HepG2 (cell line): Measurements from ENCODE around the gene VSIG8. TPM values are rescaled to one million over a fixed set of nuclear protein-coding genes. Genes with fewer than 3 reads are reported as not detected.

Experiments
- ATAC-seq: fragments of 200-7000 bp; cut with Tn5 transposase; 3 replicates; pipeline ENCODE4 v1.9.1; 2020; ENCODE audit warnings: mild to moderate bottlenecking, moderate library complexity
- BruUV-seq: library from RNA; stranded (reverse); fragments of 400-500 nt; replicated peaks from 2 replicates; lab custom pipeline; 2021; lab: Mats Ljungman, UMichigan
- CTCF ChIA-PET: fragments of 300-600 bp; formaldehyde crosslinking; extraction: SDS; loops from one replicate; lab custom pipeline; 2021; ENCODE audit warnings: low total read pairs, inconsistent platforms, low intra/inter-chr PET ratio; lab: Yijun Ruan, JAX
- POLR2A ChIA-PET: fragments of 350-600 bp; sonication (Branson Sonifier 250); formaldehyde crosslinking; loops from one replicate; lab custom pipeline; 2020; ENCODE audit warnings: antibody characterized with exemption, inconsistent platforms; lab: Yijun Ruan, JAX
- DNase-seq: peaks from one replicate; pipeline ENCODE4 v3.0.0-alpha.2; 2015; ENCODE audit warnings: low spot score
- FAIRE-seq: peaks from 3 replicates; lab custom pipeline; 2011; peaks lifted over from hg19 to GRCh38; lab: Jason Lieb, UNC
- H2AFZ ChIP-seq: one replicate; pipeline ENCODE4 v1.6.1; 2011; ENCODE audit warnings: low read length, inconsistent platforms
- H3K27ac ChIP-seq: fragments of 300-600 bp; 3 replicates; pipeline ENCODE4 v1.8.0; 2011; ENCODE audit warnings: mixed run types, mild to moderate bottlenecking, mixed read lengths, low read length, inconsistent platforms; ENCODE audit not compliant: insufficient read depth; ENCODE audit errors: extremely low read length
- H3K27me3 ChIP-seq, 2 experiments: fragments of 200-600 bp in 1 of 2; 2 replicates in 1 of 2; 3 replicates in 1 of 2; pipeline versions ENCODE4 v1.6.0 to v1.8.0; 2011; ENCODE audit warnings: low read length in 2 of 2, mild to moderate bottlenecking in 2 of 2, moderate library complexity in 2 of 2, inconsistent platforms in 1 of 2; ENCODE audit not compliant: insufficient read depth in 2 of 2, control insufficient read depth in 1 of 2
- H3K36me3 ChIP-seq, 2 experiments: fragments of 200-600 bp in 1 of 2; replicated peaks in 1 of 2; 2 replicates in 1 of 2; 3 replicates in 1 of 2; pipeline versions ENCODE4 v1.5.1 to v1.8.0; 2011; ENCODE audit warnings: low read length in 2 of 2, inconsistent platforms in 1 of 2; ENCODE audit not compliant: insufficient read depth in 2 of 2, control insufficient read depth in 1 of 2
- H3K4me1 ChIP-seq: 2 replicates; pipeline ENCODE4 v1.5.1; 2012; ENCODE audit warnings: low read length, inconsistent platforms; ENCODE audit not compliant: insufficient read depth
- H3K4me2 ChIP-seq: 2 replicates; pipeline ENCODE4 v1.6.0; 2011; ENCODE audit warnings: low read depth, low read length, inconsistent platforms
- H3K4me3 ChIP-seq, 3 experiments: fragments of 200-600 bp in 1 of 3; sonication (generic), shearing (Covaris generic) in 1 of 3; replicated peaks in 1 of 3; 2 replicates each; pipeline ENCODE4 v1.5.1; 2011 to 2016; ENCODE audit warnings: low read length in 3 of 3, inconsistent platforms in 2 of 3, low read depth in 2 of 3, mild to moderate bottlenecking in 2 of 3, control low read depth in 1 of 3, mixed read lengths in 1 of 3; ENCODE audit not compliant: insufficient read depth in 1 of 3
- H3K79me2 ChIP-seq: one replicate; pipeline ENCODE4 v1.6.1; 2011; ENCODE audit warnings: low read length, inconsistent platforms; ENCODE audit not compliant: insufficient read depth
- H3K9ac ChIP-seq: 2 replicates; pipeline ENCODE4 v1.6.0; 2011; ENCODE audit warnings: mild to moderate bottlenecking, low read depth, low read length, inconsistent platforms; ENCODE audit not compliant: insufficient read depth
- H3K9me3 ChIP-seq: 2 replicates; pipeline ENCODE4 v1.5.1; 2012; ENCODE audit warnings: mild to moderate bottlenecking, low read length
- H4K20me1 ChIP-seq: 2 replicates; pipeline ENCODE4 v1.6.0; 2011; ENCODE audit warnings: inconsistent platforms, mild to moderate bottlenecking, low read length, moderate library complexity; ENCODE audit not compliant: insufficient read depth
- CHD4 ChIP-seq: fragments of 200-600 bp; sonication (generic); IDR thresholded peaks from 2 replicates; pipeline ENCODE4 v1.7.0; 2017; ENCODE audit warnings: mild to moderate bottlenecking, low read length, borderline replicate concordance
- HNRNPK ChIP-seq: fragments of 200-400 bp; formaldehyde crosslinking; IDR thresholded peaks from 2 replicates; pipeline ENCODE4 v1.6.1; 2018; ENCODE audit warnings: low read length, low read depth, moderate library complexity, mild to moderate bottlenecking; ENCODE audit not compliant: poor library complexity, severe bottlenecking
- NFE2L2 ChIP-seq: fragments of 150-350 bp; IDR thresholded peaks from 2 replicates; pipeline ENCODE4 v1.6.1; 2014; ENCODE audit warnings: low read length
- PPARG ChIP-seq: conservative IDR thresholded peaks from 2 replicates; pipeline ENCODE4 v1.6.1; 2016; ENCODE audit warnings: missing biosample characterization, missing genetic modification reagents
- THYN1 ChIP-seq: sonication (generic); formaldehyde crosslinking; IDR thresholded peaks from 2 replicates; pipeline ENCODE4 v1.8.1; 2023; ENCODE audit warnings: low read depth, mild to moderate bottlenecking, moderate library complexity, missing genetic modification reagents, borderline replicate concordance
- U2AF1 ChIP-seq: fragments of 200-400 bp; formaldehyde crosslinking; optimal IDR thresholded peaks from 2 replicates; pipeline ENCODE3; 2017; ENCODE audit warnings: mild to moderate bottlenecking, low read depth, low read length
- ZNF101 ChIP-seq: sonication (generic); formaldehyde crosslinking; IDR thresholded peaks from 2 replicates; pipeline ENCODE4 v1.4.0; 2020; ENCODE audit warnings: mild to moderate bottlenecking, low read depth, missing genetic modification reagents, borderline replicate concordance
- ZNF234 ChIP-seq: sonication (generic); formaldehyde crosslinking; conservative IDR thresholded peaks from 2 replicates; pipeline ENCODE4 v1.5.1; 2020; ENCODE audit warnings: mild to moderate bottlenecking, missing genetic modification reagents
- ZNF557 ChIP-seq: sonication (generic); formaldehyde crosslinking; IDR thresholded peaks from 2 replicates; pipeline ENCODE4 v1.4.0; 2020; ENCODE audit warnings: missing genetic modification reagents
- WGBS: methylation state at CpG from one replicate; pipeline ENCODE4 v1.1.6; 2017; ENCODE audit warnings: low lambda C conversion rate; 5-methylcytosine and 5-hydroxymethylcytosine counted together
- in situ Hi-C: cut with HindIII; loops from 2 replicates; pipeline ENCODE4 v1.10.0; 2017; ENCODE audit warnings: low pct_unique_long_range_greater_than_20kb; ENCODE audit not compliant: extremely low pct_ligation_motif_present
- intact Hi-C: fragments of 100-400 bp; cut with micrococcal nuclease; formaldehyde crosslinking; loops from one replicate; pipeline ENCODE4 v1.10.0; 2022; ENCODE audit not compliant: unreplicated experiment
- polyA plus RNA-seq, 8 experiments: library from polyadenylated mRNA; depleted of rRNA in 3 of 8; stranded (reverse) in 7 of 8; unstranded in 1 of 8; fragments of >200 nt; fragmentation: Illumina TruSeq in 4 of 8; extraction: Trizol in 4 of 8; gene quantifications; 2 replicates each; pipeline versions ENCODE4 v1.2.1 to v1.2.3, GENCODE V29; 2011 to 2016; ENCODE audit warnings: low read depth in 4 of 8, missing spikeins in 1 of 8, mixed read lengths in 1 of 8; ENCODE audit not compliant: insufficient read depth in 1 of 8
- total RNA-seq, 5 experiments: library from RNA; depleted of rRNA; stranded (reverse); fragments of >200 nt; fragmentation: Illumina TruSeq; extraction: Trizol; gene quantifications; 2 replicates each; pipeline ENCODE4 v1.2.3, GENCODE V29; 2016; ENCODE audit warnings: low read depth in 1 of 5
- TF ChIP-seq, protein P1 (sequence below), 2 experiments: fragments of 450-650 bp in 1 of 2; sonication (generic) in 1 of 2; formaldehyde crosslinking in 1 of 2; IDR thresholded peaks; 2 replicates each; pipeline versions ENCODE4 v1.6.1 to v1.8.0; 2016 to 2022; ENCODE audit warnings: antibody characterized with exemption in 1 of 2, mild to moderate bottlenecking in 1 of 2, missing genetic modification reagents in 1 of 2
- TF ChIP-seq, protein P2 (sequence below), 2 experiments: sonication (generic) in 1 of 2; formaldehyde crosslinking in 1 of 2; IDR thresholded peaks; 2 replicates each; pipeline versions ENCODE4 v1.4.0 to v1.6.1; 2016 to 2020; ENCODE audit warnings: borderline replicate concordance in 1 of 2, low read depth in 1 of 2, mild to moderate bottlenecking in 1 of 2, missing genetic modification reagents in 1 of 2

Gene VSIG8
- total and polyA plus RNA-seq, 2 of the 13 experiments (the other 11 are each of a cell fraction or from before 2014, with no cell fraction given), result not detected

DNA sequence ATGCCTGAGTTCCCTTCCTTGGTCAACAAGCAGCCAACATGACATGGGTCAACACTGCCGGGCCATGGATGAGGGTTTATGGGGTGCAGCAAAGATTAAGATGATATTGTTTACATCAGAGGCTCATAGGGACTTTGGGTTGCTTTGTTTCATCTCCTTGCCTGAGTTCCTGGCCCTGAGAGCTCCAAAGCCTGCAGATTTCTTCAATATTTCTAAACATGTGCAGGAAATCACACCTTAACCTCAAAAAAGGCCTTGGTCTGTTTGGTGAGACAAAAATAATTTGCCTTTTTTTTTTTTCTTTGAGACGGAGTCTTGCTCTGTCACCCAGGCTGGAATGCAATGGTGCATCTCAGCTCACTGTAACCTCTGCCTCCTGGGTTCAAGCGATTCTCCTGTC, 34.9 kb downstream of the VSIG8 start:
- no peak for ATAC-seq
- Histone ChIP-seq H3K9me3 (no peaks in the 10 kb centered on the region), H3K36me3 (no peaks in the 10 kb centered on the region), H3K4me1 (peaks cover 12% of the 10 kb centered on the region), H2AFZ (no peak overlapping the region), H3K9ac (no peak overlapping the region), H3K79me2 (no peaks in the 10 kb centered on the region), H3K4me3 (no peak overlapping the region), H3K4me2 (no peak overlapping the region), H3K27me3 (peaks cover 3 to 12% of the 10 kb centered on the region in 2 experiments; a peak in 4 of 5 replicates), H3K27ac (no peak overlapping the region), H4K20me1 (no peaks in the 10 kb centered on the region)
- POLR2A ChIA-PET, result no interaction called here
- CTCF ChIA-PET, result no interaction called here
- intact Hi-C loops, result no loop called here
- in situ Hi-C loops, result no loop called here
- no TSS peak for BruUV-seq
- FAIRE-seq, result no peak
- no peak for DNase-seq
- WGBS, result 37% methylated on average over 3 of the region's 3 CpGs
- TF ChIP-seq ZNF101 (CRISPR knock-in tag), result no peak
- no peak for TF ChIP-seq PPARG (CRISPR knock-in tag)
- TF ChIP-seq ZNF557 (CRISPR knock-in tag), result no peak
- TF ChIP-seq NFE2L2, result no peak
- TF ChIP-seq ZNF234, result no peak
- TF ChIP-seq CHD4, result no peak
- TF ChIP-seq, protein P1, sequence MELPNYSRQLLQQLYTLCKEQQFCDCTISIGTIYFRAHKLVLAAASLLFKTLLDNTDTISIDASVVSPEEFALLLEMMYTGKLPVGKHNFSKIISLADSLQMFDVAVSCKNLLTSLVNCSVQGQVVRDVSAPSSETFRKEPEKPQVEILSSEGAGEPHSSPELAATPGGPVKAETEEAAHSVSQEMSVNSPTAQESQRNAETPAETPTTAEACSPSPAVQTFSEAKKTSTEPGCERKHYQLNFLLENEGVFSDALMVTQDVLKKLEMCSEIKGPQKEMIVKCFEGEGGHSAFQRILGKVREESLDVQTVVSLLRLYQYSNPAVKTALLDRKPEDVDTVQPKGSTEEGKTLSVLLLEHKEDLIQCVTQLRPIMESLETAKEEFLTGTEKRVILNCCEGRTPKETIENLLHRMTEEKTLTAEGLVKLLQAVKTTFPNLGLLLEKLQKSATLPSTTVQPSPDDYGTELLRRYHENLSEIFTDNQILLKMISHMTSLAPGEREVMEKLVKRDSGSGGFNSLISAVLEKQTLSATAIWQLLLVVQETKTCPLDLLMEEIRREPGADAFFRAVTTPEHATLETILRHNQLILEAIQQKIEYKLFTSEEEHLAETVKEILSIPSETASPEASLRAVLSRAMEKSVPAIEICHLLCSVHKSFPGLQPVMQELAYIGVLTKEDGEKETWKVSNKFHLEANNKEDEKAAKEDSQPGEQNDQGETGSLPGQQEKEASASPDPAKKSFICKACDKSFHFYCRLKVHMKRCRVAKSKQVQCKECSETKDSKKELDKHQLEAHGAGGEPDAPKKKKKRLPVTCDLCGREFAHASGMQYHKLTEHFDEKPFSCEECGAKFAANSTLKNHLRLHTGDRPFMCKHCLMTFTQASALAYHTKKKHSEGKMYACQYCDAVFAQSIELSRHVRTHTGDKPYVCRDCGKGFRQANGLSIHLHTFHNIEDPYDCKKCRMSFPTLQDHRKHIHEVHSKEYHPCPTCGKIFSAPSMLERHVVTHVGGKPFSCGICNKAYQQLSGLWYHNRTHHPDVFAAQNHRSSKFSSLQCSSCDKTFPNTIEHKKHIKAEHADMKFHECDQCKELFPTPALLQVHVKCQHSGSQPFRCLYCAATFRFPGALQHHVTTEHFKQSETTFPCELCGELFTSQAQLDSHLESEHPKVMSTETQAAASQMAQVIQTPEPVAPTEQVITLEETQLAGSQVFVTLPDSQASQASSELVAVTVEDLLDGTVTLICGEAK (IDR thresholded peaks at IDR 0.05), result no peak
- TF ChIP-seq, protein P1 (CRISPR knock-in tag; IDR thresholded peaks at IDR 0.05), result no peak
- TF ChIP-seq U2AF1, result no peak
- TF ChIP-seq THYN1 (CRISPR knock-in tag), result no peak
- TF ChIP-seq, protein P2, sequence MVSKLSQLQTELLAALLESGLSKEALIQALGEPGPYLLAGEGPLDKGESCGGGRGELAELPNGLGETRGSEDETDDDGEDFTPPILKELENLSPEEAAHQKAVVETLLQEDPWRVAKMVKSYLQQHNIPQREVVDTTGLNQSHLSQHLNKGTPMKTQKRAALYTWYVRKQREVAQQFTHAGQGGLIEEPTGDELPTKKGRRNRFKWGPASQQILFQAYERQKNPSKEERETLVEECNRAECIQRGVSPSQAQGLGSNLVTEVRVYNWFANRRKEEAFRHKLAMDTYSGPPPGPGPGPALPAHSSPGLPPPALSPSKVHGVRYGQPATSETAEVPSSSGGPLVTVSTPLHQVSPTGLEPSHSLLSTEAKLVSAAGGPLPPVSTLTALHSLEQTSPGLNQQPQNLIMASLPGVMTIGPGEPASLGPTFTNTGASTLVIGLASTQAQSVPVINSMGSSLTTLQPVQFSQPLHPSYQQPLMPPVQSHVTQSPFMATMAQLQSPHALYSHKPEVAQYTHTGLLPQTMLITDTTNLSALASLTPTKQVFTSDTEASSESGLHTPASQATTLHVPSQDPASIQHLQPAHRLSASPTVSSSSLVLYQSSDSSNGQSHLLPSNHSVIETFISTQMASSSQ (IDR thresholded peaks at IDR 0.05; ENCODE audit: low read depth), result no peak
- TF ChIP-seq, protein P2 (CRISPR knock-in tag; IDR thresholded peaks at IDR 0.05; ENCODE audit: borderline replicate concordance), result no peak
- TF ChIP-seq HNRNPK, result no peak
